SK-N-SH treated with all-trans-retinoic acid at 6 μM for 48 hours (cell line): Measurements from ENCODE around the gene KCTD2.

ENCODE experiments used
- CREB5 ChIP-seq: fragments of 250-450 bp; sonication (Bioruptor Pico); IDR thresholded peaks from 2 replicates; pipeline ENCODE4 v1.5.1; 2020; ENCODE audit warnings: low read depth, mild to moderate bottlenecking, moderate library complexity
- CSDC2 ChIP-seq: fragments of 250-450 bp; sonication (Bioruptor Pico); IDR thresholded peaks from 2 replicates; pipeline ENCODE4 v1.5.0; 2020; ENCODE audit warnings: mild to moderate bottlenecking, moderate library complexity

GRCh38 chr17:75036643-75037268 lies 10.3 kb upstream of the KCTD2 start:
- TF ChIP-seq CSDC2 (CRISPR knock-in tag) (no peak), CREB5 (CRISPR knock-in tag) (no peak)
